ENCODE results near the gene BMP2K.
"Not testable (repeated sequence)": the region's sequence is repeated elsewhere in the genome, so short reads cannot be mapped to it uniquely, and the experiment has no call there.

BMP2K gene

GRCh38 chr4:78781924-78782323, 5.8 kb downstream of the BMP2K start:
- no peak for DNase-seq (ENCODE audit: low read depth)
- no peak overlapping the region for H3K4me3 ChIP-seq (ENCODE audit: control insufficient read depth, low read depth, low read length)
- TF ChIP-seq CTCF (conservative IDR thresholded peaks at IDR 0.05; ENCODE audit: control insufficient read depth, insufficient read depth, low read depth, low read length): no peak

GRCh38 chr4:78784236-78784865, 8.2 kb downstream of the BMP2K start:
- TF ChIP-seq CTCF (conservative IDR thresholded peaks at IDR 0.05; ENCODE audit: control insufficient read depth, insufficient read depth, low read depth, low read length): no peak
- DNase-seq (ENCODE audit: low read depth): peak; percentile 86
- H3K4me3 ChIP-seq (ENCODE audit: control insufficient read depth, low read depth, low read length): no peak overlapping the region

GRCh38 chr4:78787392-78788006, 11.3 kb downstream of the BMP2K start:
- DNase-seq (ENCODE audit: low read depth): no peak
- no peak overlapping the region for H3K4me3 ChIP-seq (ENCODE audit: control insufficient read depth, low read depth, low read length)
- no peak for TF ChIP-seq CTCF (conservative IDR thresholded peaks at IDR 0.05; ENCODE audit: control insufficient read depth, insufficient read depth, low read depth, low read length)

GRCh38 chr4:78788007-78788889, 12.1 kb downstream of the BMP2K start:
- no peak for TF ChIP-seq CTCF (conservative IDR thresholded peaks at IDR 0.05; ENCODE audit: control insufficient read depth, insufficient read depth, low read depth, low read length)
- peak; percentile 49 for DNase-seq (ENCODE audit: low read depth)
- no peak overlapping the region for H3K4me3 ChIP-seq (ENCODE audit: control insufficient read depth, low read depth, low read length)

- not testable (repeated sequence) for H3K4me3 ChIP-seq (ENCODE audit: control insufficient read depth, low read depth, low read length); DNase-seq (ENCODE audit: low read depth)
These were observed 19.7 kb downstream of the BMP2K start for GRCh38 chr4:78795594-78796416.

GRCh38 chr4:78796526-78796925, 20.4 kb downstream of the BMP2K start:
- no peak for TF ChIP-seq CTCF (conservative IDR thresholded peaks at IDR 0.05; ENCODE audit: control insufficient read depth, insufficient read depth, low read depth, low read length)
- no peak for DNase-seq (ENCODE audit: low read depth)
- no peak overlapping the region for H3K4me3 ChIP-seq (ENCODE audit: control insufficient read depth, low read depth, low read length)

Data from fibroblast of mammary gland (primary cell).